NCI-H2227 (cell line): ENCODE data around the gene SORCS2.
A peak's percentile ranks its signal among the peaks of the same experiment; 100 is the strongest.

Experiments
- DNase-seq: peaks from one replicate; lab custom pipeline; 2025; ENCODE audit not compliant: unreplicated experiment; lab: John Stamatoyannopoulos, UW

SORCS2 gene

DNA sequence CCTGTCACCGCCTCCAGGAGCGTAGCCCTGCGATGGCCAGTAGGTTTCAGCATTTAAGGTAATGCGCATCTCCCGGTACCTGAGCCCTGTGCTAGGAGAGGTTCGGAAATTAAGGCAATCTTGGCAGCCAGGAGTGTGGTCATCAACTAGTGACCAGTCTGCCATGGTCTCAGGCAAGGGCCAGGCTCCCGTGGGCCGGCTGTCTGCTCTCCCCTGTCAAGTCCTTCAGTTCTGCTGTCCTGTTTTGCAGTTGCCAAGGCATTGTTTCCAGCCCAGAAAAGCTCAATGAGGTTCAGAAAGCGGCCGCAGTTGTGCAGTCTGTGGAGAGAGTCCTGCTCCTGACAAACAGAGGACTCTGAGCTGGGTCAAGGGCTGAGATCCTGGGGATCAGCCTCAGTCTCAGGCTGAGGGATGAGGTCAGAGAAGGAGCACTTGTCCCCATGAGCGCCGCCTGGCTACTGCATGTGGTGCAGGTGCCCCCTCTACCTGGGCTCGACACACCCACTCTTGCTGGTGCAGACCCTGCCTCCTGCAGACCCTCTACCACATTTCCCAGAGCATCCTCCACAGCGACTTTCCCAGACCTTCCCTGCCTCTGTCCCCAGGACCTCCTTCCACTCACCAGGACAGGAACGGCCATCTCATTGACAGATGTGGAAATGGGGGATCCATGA, 295.8 kb downstream of the SORCS2 start:
- DNase-seq, result no peak

GRCh38 chr4:7491915-7492314, 299.6 kb downstream of the SORCS2 start:
- no peak for DNase-seq

DNA sequence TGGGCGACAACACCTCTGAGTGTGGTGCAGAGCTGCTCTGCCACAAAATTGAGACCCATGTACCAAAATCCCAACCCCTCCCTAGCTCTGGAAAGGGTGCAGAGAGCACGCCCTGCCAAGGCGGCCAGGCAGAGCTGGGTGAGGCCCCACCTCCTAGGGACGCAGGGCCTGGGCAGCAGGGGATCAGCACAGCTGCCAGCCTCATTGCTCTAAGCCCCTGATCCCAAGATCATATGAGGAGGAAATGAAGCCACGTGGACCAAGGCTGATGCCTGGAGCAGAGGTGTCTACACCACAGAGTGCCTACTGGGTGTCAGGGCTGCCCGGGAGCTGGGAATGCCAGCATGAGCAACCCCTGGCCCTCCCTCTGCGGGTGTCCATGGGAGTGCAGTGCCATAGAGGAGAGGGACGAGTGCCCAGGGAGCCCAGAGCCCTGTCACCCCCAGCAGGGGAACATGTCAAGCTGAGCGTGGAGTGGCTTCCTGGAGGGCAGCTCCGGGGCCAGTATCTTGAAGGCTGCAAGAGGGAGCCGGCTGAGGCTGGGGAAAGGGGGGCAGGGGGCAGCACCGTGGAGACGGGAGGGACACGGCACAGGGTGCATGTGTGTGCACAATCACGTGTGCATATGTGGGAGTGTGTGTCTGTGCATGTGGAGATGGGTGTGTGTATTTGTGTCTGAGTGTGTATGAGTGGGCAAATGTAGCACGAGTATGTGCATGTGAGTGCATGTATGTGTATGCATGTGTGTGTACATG, 306.3 kb downstream of the SORCS2 start:
- no peak for DNase-seq

DNA sequence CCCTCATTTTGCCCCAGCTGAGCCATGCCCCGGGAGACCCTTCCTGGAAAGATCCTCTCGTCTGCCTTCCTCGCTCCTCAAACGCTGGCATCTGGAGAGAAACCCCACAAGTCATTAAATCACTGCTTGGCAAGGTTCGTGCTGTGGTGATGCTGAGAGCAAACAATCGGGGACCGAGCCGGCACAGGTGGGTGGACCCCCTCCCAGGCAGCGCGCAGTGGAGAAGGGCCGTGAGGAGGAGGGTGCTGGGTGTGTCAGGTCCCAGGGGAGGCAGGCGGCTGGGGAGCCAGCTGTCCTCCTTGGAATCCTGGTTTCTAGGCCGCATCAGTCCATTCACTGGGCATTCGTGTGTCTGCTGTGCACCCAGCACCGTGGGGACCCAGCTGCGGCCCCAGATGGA, 307.3 kb downstream of the SORCS2 start:
- no peak for DNase-seq

DNA sequence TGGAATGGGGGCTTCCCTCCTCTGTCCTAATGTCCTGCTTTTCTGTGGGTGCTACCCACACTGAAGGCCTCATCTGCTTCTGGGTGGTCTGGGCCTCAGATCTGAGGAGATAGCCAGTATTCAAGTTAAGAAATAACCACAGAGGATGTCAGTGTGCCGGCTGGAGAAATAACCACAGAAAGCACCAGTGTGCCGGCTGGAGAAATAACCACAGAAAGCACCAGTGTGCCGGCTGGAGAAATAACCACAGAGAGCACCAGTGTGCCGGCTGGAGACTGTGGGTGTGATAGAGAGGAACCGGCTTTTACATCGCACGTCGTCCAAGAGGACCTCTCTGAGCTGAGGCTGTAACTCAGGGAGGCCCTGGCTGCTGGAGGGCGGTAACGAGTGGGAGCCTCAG, 308.1 kb downstream of the SORCS2 start:
- no peak for DNase-seq

- DNase-seq, result no peak
Observed at GRCh38 chr4:7501314-7501713, 309.0 kb downstream of the SORCS2 start.

DNA sequence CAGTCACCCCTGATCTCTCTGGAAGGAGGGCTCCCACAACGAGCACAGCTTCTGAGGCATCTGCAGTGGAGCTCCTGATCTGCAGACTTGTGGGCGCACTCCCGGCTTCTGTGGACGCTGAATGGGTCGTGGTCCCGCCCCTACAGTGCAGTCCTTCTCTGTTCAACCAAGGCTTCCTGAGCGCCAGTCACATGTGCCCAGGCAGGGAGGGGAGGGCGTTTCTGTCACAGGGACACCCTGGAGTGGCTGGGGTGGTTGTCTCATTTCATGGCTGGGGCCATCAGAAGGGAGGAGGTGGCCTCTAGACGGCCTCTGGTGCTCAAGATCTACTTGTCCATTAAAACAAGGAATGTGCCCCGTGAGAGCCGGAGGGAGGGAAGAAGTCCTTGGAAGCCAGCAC, 309.5 kb downstream of the SORCS2 start:
- DNase-seq, result no peak

GRCh38 chr4:7503559-7504249, 311.4 kb downstream of the SORCS2 start:
- DNase-seq, result no peak

- no peak for DNase-seq
Observed at GRCh38 chr4:7505116-7505900, 313.0 kb downstream of the SORCS2 start.

DNA sequence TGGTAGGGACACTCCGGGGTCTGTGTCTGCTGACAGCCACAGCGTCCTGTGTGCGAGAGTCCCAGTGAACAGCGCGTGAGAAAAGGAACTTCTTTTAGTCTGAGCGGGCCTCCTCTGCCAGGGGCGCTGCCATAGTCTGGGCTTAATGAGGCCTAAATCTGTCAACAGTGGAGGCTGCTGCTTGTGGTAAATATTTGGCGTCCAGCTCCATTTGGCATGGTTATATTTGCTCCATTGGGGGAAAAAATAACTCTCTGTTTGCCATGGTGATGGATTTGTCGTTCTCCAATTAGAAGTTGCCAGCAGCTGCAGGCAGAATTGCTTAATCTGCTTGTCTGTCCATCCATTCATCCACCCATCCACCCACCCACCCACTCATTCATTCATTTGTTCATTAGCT, 313.8 kb downstream of the SORCS2 start:
- DNase-seq, result no peak

GRCh38 chr4:7506572-7506971, 314.2 kb downstream of the SORCS2 start:
- DNase-seq, result no peak

DNA sequence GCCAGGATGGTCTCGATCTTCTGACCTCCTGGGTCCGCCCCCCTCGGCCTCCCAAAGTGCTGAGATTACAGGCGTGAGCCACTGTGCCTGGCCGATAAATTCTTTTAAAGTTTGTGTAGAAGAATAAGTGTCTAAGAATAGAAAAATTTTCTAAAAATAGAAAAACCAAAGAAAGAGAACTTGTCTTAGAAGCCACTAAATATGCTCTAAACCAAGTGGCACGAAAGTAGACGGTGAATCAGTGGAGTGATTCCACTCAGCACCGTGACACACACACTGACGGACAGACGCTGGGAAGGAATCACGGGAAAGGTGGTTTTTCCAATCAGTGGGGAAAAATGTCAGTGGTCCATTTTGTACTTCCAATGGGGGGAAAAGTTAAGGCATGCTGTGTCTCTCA, 315.0 kb downstream of the SORCS2 start:
- DNase-seq, result no peak

- DNase-seq, result peak; percentile 3
Observed at GRCh38 chr4:7510066-7510465, 317.7 kb downstream of the SORCS2 start.

DNA sequence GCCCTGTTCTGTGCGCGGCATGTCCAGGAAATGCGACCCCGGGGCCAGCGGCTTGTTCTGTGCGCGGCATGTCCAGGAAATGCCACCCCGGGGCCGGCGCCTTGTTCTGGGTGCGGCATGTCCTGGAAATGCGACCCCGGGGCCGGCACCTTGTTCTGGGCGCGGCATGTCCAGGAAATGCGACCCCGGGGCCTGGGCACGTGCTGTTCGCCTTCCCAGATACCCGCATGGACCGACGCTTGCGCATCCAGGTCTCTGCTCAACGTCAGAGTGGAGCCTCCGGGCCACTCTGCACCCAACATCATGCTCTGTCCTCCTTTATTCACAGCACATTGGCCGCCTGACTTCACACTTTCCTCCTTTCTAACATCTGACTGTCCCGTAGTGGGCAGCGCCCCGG, 318.2 kb downstream of the SORCS2 start:
- DNase-seq, result no peak

DNA sequence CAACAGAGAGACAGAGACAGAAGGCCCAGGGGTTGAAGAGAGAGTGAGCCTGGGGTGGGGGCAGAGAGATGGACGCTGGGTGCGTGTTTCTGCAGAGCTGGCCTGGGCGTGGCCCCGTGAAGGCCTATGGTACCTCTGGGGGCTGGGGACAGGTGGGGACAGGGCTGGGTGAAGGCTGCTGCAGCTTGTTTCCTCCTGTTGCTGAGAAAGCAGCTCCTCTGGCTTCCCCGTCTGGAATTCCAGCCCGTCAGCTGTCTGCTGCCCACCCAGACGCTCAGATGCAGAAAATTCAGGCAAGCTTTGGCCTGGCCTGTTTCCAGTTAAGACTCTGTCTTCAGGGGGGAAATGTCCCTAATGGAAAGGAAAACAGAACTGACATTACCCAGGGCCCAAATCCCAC, 319.2 kb downstream of the SORCS2 start:
- no peak for DNase-seq

GRCh38 chr4:7512428-7512827, 320.1 kb downstream of the SORCS2 start:
- no peak for DNase-seq

DNA sequence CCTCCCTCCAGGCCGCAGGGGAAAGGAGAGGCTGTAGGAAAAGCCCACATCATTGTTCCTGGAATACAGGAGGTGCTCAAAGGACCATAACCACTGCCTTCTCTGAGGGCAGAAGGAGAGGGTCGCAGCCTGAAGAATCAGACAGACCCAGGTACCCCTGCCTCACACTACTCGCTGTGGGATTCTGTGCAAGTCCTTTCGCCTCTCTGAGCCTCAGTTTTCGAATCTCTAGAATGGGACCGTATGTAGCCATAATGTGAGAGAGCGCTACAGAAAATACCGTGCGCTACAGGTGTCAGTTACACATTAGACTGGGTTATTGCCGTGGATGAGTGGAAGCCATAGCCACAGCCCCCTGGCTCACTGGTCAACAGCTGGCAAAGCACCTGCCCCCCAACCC, 320.6 kb downstream of the SORCS2 start:
- no peak for DNase-seq

- peak; percentile 24 for DNase-seq
Observed at GRCh38 chr4:7513671-7514070, 321.3 kb downstream of the SORCS2 start.

DNA sequence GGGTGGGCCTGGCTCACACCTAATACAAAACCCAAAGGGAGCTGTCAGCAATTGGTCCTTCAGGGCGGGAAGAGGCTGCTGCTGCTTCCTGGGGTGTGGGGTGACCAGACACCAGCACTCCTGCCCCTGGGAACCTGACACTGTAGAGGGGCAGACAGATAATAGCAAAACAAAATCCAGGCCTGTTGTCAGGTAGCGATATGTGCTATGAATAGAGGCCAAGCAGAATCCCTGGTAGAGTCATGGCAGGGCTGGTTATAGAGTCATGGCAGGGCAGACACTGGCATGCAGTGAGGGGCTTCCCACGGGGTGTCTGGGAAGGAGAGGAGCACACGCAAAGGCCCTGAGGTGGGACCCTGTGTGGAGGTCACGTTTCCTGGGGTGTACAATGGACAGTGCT, 321.9 kb downstream of the SORCS2 start:
- DNase-seq, result no peak

- DNase-seq, result no peak
Observed at GRCh38 chr4:7514789-7515188, 322.5 kb downstream of the SORCS2 start.

GRCh38 chr4:7515390-7515902, 323.1 kb downstream of the SORCS2 start:
- no peak for DNase-seq
